ENCODE measurements around the gene PLA2G4E. TPM values are rescaled to one million over a fixed set of nuclear protein-coding genes. Genes with fewer than 3 reads are reported as not detected.

The PLA2G4E gene
- total RNA-seq, 6 donors from 2014 or later = 0.13 to 5.2 (median 1.1) TPM; not detected in 2

DNA sequence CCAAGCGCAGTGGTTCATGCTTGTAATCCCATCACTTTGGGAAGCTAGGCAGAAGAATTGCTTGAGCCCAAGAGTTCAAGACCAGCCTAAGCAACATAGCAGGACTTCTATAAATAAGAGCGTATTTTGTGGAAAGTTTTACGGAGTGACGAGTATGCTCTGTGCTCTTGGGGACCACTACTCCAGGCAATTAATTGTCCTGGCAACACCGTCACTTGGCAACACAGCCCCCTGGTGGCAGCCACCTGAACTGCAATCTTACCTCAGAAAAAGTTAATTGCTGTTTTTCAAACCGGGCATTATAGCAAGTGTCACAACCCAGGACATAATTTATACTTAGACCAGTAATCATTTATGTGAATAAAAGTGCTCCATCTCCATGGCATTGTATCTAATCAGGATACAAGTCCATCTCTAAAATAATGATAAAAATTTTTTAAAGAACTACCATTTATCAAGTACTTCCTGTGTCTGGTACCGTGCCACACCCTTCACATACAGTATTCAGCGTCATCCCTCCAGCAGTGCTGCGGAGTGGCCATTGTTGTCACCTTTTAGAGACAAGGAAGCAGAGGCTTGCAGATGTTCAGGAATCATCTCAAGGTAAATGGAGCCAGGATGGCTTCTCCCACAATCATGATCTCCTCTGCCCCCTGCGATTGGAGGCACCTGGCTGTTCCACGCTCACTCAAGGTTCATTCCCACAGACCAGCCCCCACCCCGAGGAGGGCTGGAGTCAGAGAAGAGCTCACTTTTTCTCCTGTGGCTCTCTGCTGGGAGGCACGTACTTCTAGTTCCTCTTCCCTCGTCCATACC, 39.0 kb upstream of the PLA2G4E start:
- WGBS, 2 donors = 45 to 46% methylated on average over 13 to 14 of the region's 14 CpGs
- no peak overlapping the region for H3K4me3 ChIP-seq
- ATAC-seq (ENCODE audit: low FRiP score in 2 of 2) (peak in 1 of 2 donors; percentile 51), DNase-seq (peak in 1 of 2 donors; percentile 63)
- H3K36me3 ChIP-seq = no peaks in the 10 kb centered on the region
- no peak overlapping the region for H3K27ac ChIP-seq
- H3K4me1 ChIP-seq = peaks cover 6 to 18% (median 13%) of the 10 kb centered on the region in 4 donors
- TF ChIP-seq POLR2A (IDR thresholded peaks at IDR 0.05) = no peak
- TF ChIP-seq, protein P1, sequence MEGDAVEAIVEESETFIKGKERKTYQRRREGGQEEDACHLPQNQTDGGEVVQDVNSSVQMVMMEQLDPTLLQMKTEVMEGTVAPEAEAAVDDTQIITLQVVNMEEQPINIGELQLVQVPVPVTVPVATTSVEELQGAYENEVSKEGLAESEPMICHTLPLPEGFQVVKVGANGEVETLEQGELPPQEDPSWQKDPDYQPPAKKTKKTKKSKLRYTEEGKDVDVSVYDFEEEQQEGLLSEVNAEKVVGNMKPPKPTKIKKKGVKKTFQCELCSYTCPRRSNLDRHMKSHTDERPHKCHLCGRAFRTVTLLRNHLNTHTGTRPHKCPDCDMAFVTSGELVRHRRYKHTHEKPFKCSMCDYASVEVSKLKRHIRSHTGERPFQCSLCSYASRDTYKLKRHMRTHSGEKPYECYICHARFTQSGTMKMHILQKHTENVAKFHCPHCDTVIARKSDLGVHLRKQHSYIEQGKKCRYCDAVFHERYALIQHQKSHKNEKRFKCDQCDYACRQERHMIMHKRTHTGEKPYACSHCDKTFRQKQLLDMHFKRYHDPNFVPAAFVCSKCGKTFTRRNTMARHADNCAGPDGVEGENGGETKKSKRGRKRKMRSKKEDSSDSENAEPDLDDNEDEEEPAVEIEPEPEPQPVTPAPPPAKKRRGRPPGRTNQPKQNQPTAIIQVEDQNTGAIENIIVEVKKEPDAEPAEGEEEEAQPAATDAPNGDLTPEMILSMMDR (IDR thresholded peaks at IDR 0.05) = peak; percentile 74 to 90 (median 86)
- no peaks in the 10 kb centered on the region for H3K27me3 ChIP-seq
- H3K9me3 ChIP-seq = no peaks in the 10 kb centered on the region

DNA sequence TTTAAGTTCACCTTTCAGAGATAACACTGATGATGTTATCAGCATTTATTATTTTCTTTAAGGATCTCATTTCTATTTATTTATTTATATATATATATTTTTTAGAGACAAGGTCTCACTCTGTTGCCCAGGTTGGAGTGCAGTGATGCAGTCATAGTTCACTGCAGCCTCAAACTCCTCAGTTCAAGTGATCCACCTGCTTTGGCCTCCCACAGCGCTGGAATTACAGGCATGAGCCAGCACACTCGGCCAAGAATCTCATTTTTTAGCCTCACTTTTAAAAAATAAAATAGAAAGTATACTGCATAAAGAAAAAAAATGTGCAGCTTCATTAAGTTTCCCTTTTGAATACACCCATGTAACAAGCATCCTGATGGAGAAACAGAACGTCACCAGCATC, 37.9 kb upstream of the PLA2G4E start:
- Histone ChIP-seq H3K27me3 (no peaks in the 10 kb centered on the region), H3K4me1 (peaks cover 6 to 18% (median 16%) of the 10 kb centered on the region in 4 donors), H3K4me3 (no peak overlapping the region), H3K27ac (no peak overlapping the region), H3K9me3 (no peaks in the 10 kb centered on the region), H3K36me3 (no peaks in the 10 kb centered on the region)
- ATAC-seq (ENCODE audit: low FRiP score in 2 of 2) (no peak), DNase-seq (no peak)
- WGBS, 2 donors = 78 to 79% methylated on average over 3 of the region's 3 CpGs
- TF ChIP-seq EP300 (IDR thresholded peaks at IDR 0.05) = no peak
- TF ChIP-seq, protein P1 (IDR thresholded peaks at IDR 0.05) = no peak
- no peak for TF ChIP-seq POLR2A (IDR thresholded peaks at IDR 0.05)
- TF ChIP-seq POLR2AphosphoS5 (IDR thresholded peaks at IDR 0.05) = no peak

DNA sequence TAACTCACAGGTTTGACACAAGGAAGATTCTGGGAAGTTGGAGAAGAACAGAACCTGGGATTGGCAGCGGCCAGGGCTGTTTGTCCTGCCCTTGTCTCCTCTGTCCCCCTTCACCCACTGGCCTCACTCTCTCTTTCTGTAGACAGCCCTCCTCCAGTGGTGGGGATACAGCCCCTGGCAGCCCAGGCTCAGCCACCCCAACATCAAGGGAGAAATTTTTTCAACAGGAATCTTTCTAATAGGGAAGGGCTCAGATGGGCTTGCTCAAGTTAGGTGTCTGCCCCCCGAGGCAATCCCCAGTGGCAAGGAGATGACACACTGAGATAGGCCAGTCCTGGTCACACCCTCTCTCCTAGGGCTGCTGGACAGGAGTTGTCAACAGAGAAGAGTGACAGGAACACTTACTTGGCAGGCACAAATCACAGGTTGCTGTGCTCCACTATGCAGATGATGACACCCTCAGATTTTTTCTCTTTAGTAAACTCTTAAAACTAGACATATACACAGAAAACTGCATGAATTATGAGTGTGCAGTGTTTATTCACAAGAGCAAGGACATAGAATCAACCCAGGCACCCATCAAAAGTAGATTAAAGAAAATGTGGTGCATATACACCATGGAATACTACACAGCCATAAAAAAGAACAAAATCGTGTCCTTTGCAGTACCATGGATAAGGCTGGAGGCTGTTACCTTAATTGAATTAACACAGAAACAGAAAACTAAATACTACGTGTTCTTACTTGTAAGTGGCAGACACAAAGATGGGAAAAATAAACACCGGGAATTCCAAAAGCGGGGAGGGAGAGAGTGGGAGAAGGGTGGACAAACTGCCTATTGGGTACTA, 37.2 kb upstream of the PLA2G4E start:
- no peak overlapping the region for H3K4me3 ChIP-seq
- H3K4me1 ChIP-seq = peaks cover 6 to 25% (median 18%) of the 10 kb centered on the region in 4 donors
- 76 to 84% methylated on average over 5 to 6 of the region's 6 CpGs for WGBS, 2 donors
- H3K36me3 ChIP-seq = no peaks in the 10 kb centered on the region
- TF ChIP-seq POLR2A (IDR thresholded peaks at IDR 0.05) = no peak
- no peak for TF ChIP-seq EP300 (IDR thresholded peaks at IDR 0.05)
- TF ChIP-seq POLR2AphosphoS5 (IDR thresholded peaks at IDR 0.05) = no peak
- TF ChIP-seq, protein P1 (IDR thresholded peaks at IDR 0.05) = no peak
- H3K27ac ChIP-seq = peak overlapping the region; percentile 74 to 91 (median 83)
- H3K9me3 ChIP-seq = no peaks in the 10 kb centered on the region
- H3K27me3 ChIP-seq = no peaks in the 10 kb centered on the region
- DNase-seq (no peak), ATAC-seq (ENCODE audit: low FRiP score in 2 of 2) (no peak)

DNA sequence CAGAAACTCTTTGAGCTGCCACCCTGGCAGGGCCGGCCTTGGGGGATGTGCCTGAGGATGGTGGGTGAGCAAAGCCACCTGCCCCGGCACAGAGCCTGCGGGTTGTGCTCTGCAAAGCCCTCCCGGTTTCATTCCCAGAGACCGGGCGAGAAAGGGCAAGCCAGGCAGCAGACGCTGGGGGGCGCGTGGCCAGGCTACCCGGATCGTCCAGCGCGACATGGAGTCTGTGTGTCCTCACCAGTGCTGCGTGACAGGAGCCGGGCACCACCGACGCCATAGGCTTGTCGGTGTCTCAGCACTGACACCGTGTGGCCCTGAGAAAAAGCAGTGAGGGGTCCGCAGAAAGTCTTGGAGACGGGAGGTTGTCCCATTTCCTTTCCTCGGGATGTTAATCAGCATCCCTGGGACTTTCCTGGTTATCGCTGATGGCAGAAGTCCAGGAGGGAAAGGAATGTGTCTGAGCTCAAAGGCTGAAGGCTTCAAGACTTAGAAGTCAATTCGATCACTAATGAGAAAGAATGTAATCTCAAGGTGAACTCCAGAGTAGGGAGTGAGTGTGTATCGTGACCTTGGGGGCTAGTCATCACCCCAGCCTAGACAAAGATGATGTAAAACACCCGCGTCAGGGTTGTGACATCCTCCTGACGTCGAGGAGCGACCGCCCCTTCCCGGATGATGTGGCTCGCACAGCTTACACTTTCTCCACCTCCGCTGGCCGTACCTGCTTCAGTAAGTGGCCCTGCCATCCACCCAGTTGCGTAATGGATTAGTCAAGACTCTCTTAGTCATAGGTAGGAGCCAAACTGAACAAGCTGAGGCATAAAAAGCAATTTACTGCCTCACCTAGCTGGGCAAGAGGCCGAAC, 36.3 kb upstream of the PLA2G4E start:
- H3K36me3 ChIP-seq = no peaks in the 10 kb centered on the region
- peak in 2 of 4 donors; percentile 71 to 93 for TF ChIP-seq EP300 (IDR thresholded peaks at IDR 0.05)
- TF ChIP-seq, protein P1 (IDR thresholded peaks at IDR 0.05) = peak; percentile 34 to 81 (median 72)
- TF ChIP-seq POLR2A (IDR thresholded peaks at IDR 0.05) = peak in 1 of 4 donors; percentile 41
- peak; percentile 65 to 84 for TF ChIP-seq POLR2AphosphoS5 (IDR thresholded peaks at IDR 0.05)
- no peaks in the 10 kb centered on the region for H3K9me3 ChIP-seq
- DNase-seq (peak; percentile 91 to 95), ATAC-seq (ENCODE audit: low FRiP score in 2 of 2) (peak; percentile 83 to 91)
- no peaks in the 10 kb centered on the region for H3K27me3 ChIP-seq
- whole genome bisulfite sequencing, 2 donors = 13 to 17% methylated on average over 20 to 37 of the region's 37 CpGs
- H3K27ac ChIP-seq = peak overlapping the region; percentile 74 to 91 (median 83)
- H3K4me1 ChIP-seq = peaks cover 6 to 28% (median 19%) of the 10 kb centered on the region in 4 donors
- peak overlapping the region in 3 of 4 donors; percentile 22 to 33 (median 26) for H3K4me3 ChIP-seq
